Colonic mucosa (tissue), 4 donors: ENCODE results near the gene CALML6. TPM values are rescaled to one million over a fixed set of nuclear protein-coding genes. Genes with fewer than 3 reads are reported as not detected.
A peak's percentile ranks its signal among the peaks of the same experiment; 100 is the strongest.
"Not testable (repeated sequence)": the region's sequence is repeated elsewhere in the genome, so short reads cannot be mapped to it uniquely, and the experiment has no call there.

Experiments used
- DNase-seq: peaks from one replicate; pipeline ENCODE4 v3.0.0-alpha.2; 2020
- H3K27ac ChIP-seq: fragments of 200-600 bp; one replicate; pipeline ENCODE4 v1.8.0; 2021
- H3K27me3 ChIP-seq: fragments of 200-600 bp; one replicate; pipeline ENCODE4 v1.8.0; 2021
- H3K36me3 ChIP-seq: fragments of 200-600 bp; one replicate; pipeline ENCODE4 v1.8.0; 2021
- H3K4me1 ChIP-seq: fragments of 200-600 bp; one replicate; pipeline ENCODE4 v1.8.0; 2021; ENCODE audit warnings: mild to moderate bottlenecking
- H3K4me3 ChIP-seq: fragments of 200-600 bp; one replicate; pipeline ENCODE4 v1.8.0; 2021
- H3K9ac ChIP-seq, 2 donors: one replicate each; pipeline ENCODE4 v1.7.0; 2013; ENCODE audit warnings: control low read depth in 2 of 2, low read depth in 2 of 2, low read length in 2 of 2
- H3K9me3 ChIP-seq: fragments of 200-600 bp; one replicate; pipeline ENCODE4 v1.8.0; 2021
- CTCF ChIP-seq: fragments of 200-600 bp; IDR thresholded peaks from one replicate; pipeline ENCODE4 v1.8.0; 2022; ENCODE audit warnings: antibody characterized with exemption, mild to moderate bottlenecking
- intact Hi-C: fragments of 100-400 bp; cut with DNase I; formaldehyde crosslinking; loops from one replicate; pipeline ENCODE4 v1.14.1; 2022
- total RNA-seq, 2 donors: library from RNA; stranded (reverse); fragmentation: NEBNext Ultra II Directional in 1 of 2; extraction: Animal tissue kit (Norgen Biotek cat#: 25700) in 1 of 2; gene quantifications; one replicate each; pipeline ENCODE4 v1.2.1, GENCODE V29; 2021
- donor health status: healthy.
- donor health status: DM: no; HTN: no; CAD: no.
- donor health status: DM: no; HTN: no; CAD: no.

Gene CALML6
- total RNA-seq, 2 donors from 2014 or later, result 0.17 TPM; not detected in 1

GRCh38 chr1:1880617-1881312 lies 34.3 kb upstream of the CALML6 start:
- DNase-seq, result no peak
- Histone ChIP-seq H3K4me3 (no peak overlapping the region), H3K4me1 (peaks cover 24% of the 10 kb centered on the region), H3K27ac (peak overlapping the region; percentile 65), H3K36me3 (no peaks in the 10 kb centered on the region), H3K9ac (peak overlapping the region in 1 of 2 donors; percentile 57), H3K9me3 (no peaks in the 10 kb centered on the region), H3K27me3 (no peaks in the 10 kb centered on the region)
- no peak for TF ChIP-seq CTCF
- intact Hi-C loops, result no loop called here

GRCh38 chr1:1881727-1882126 lies 33.3 kb upstream of the CALML6 start:
- peaks cover 18% of the 10 kb centered on the region for H3K4me1 ChIP-seq
- TF ChIP-seq CTCF, result no peak
- H3K27ac ChIP-seq, result peak overlapping the region; percentile 65
- no peak overlapping the region for H3K4me3 ChIP-seq
- H3K9me3 ChIP-seq, result no peaks in the 10 kb centered on the region
- H3K27me3 ChIP-seq, result no peaks in the 10 kb centered on the region
- intact Hi-C loops, result no loop called here
- no peaks in the 10 kb centered on the region for H3K36me3 ChIP-seq
- DNase-seq, result peak; percentile 80
- peak overlapping the region in 1 of 2 donors; percentile 57 for H3K9ac ChIP-seq

GRCh38 chr1:1883092-1883873 lies 31.8 kb upstream of the CALML6 start:
- H3K36me3 ChIP-seq, result no peaks in the 10 kb centered on the region
- H3K27me3 ChIP-seq, result no peaks in the 10 kb centered on the region
- peak overlapping the region in 1 of 2 donors; percentile 47 for H3K9ac ChIP-seq
- no peak overlapping the region for H3K4me3 ChIP-seq
- TF ChIP-seq CTCF, result no peak
- peaks cover 22% of the 10 kb centered on the region for H3K4me1 ChIP-seq
- peak overlapping the region; percentile 65 for H3K27ac ChIP-seq
- no peaks in the 10 kb centered on the region for H3K9me3 ChIP-seq
- DNase-seq, result no peak
- intact Hi-C loops, result no loop called here

GRCh38 chr1:1883890-1884289 lies 31.2 kb upstream of the CALML6 start:
- DNase-seq, H3K4me3 ChIP-seq: not testable (repeated sequence)

GRCh38 chr1:1889090-1889750 lies 25.8 kb upstream of the CALML6 start:
- intact Hi-C loops, result no loop called here
- TF ChIP-seq CTCF, result no peak
- Histone ChIP-seq H3K9ac (peak overlapping the region; percentile 81 to 88), H3K36me3 (no peaks in the 10 kb centered on the region), H3K4me1 (peaks cover 28% of the 10 kb centered on the region), H3K27ac (peak overlapping the region; percentile 71), H3K4me3 (peak overlapping the region; percentile 88), H3K27me3 (no peaks in the 10 kb centered on the region), H3K9me3 (no peaks in the 10 kb centered on the region)
- DNase-seq, result no peak

More at GRCh38 chr1:1883890-1884289, 31.2 kb upstream of the CALML6 start:
- H3K27ac ChIP-seq, H3K36me3 ChIP-seq, H3K9ac ChIP-seq, intact Hi-C loops, H3K27me3 ChIP-seq, H3K9me3 ChIP-seq: not testable (repeated sequence)
- peaks cover 27% of the 10 kb centered on the region for H3K4me1 ChIP-seq
